SK-N-SH (cell line): ENCODE data around the gene TTN. TPM values are rescaled to one million over a fixed set of nuclear protein-coding genes. Genes with fewer than 3 reads are reported as not detected.

Experiments used
- CTCF ChIA-PET: fragments of 300-600, 350-600 bp; formaldehyde crosslinking; extraction: SDS; loops from one replicate; lab custom pipeline; 2021; lab: Yijun Ruan, JAX
- POLR2A ChIA-PET: fragments of 350-600 bp; sonication (Branson Sonifier 250); formaldehyde crosslinking; extraction: SDS; loops from one replicate; lab custom pipeline; 2020; ENCODE audit warnings: antibody characterized with exemption, inconsistent platforms; lab: Yijun Ruan, JAX
- DNase-seq: peaks from one replicate; pipeline ENCODE4 v3.0.0; 2012
- H2AFZ ChIP-seq: fragments of 200-600 bp; sonication (generic); 2 replicates; pipeline ENCODE4 v1.8.1; 2016; ENCODE audit warnings: antibody characterized with exemption, mild to moderate bottlenecking, low read depth
- H3F3A ChIP-seq: fragments of 200-600 bp; sonication (generic); replicated peaks from 2 replicates; pipeline ENCODE3; 2016; ENCODE audit warnings: antibody characterized with exemption, mild to moderate bottlenecking; ENCODE audit not compliant: insufficient read depth
- H3K27ac ChIP-seq, 2 experiments: fragments of 200-500 bp in 1 of 2; fragments of 200-600 bp in 1 of 2; sonication (Bioruptor generic) in 1 of 2; sonication (generic), shearing (Covaris generic) in 1 of 2; 2 replicates each; pipeline versions ENCODE4 v1.5.1 to v1.6.1; 2014 to 2016; ENCODE audit warnings: low read depth in 2 of 2, inconsistent platforms in 1 of 2, low read length in 1 of 2, mild to moderate bottlenecking in 1 of 2, mixed read lengths in 1 of 2
- H3K27me3 ChIP-seq: fragments of 200-600 bp; sonication (generic), shearing (Covaris generic); 2 replicates; pipeline ENCODE4 v1.6.1; 2016; ENCODE audit warnings: mixed run types; ENCODE audit not compliant: insufficient read depth
- H3K36me3 ChIP-seq, 2 experiments: fragments of 200-500 bp in 1 of 2; fragments of 200-600 bp in 1 of 2; sonication (Bioruptor generic) in 1 of 2; sonication (generic) in 1 of 2; replicated peaks in 1 of 2; 2 replicates each; pipeline versions ENCODE3 to v1.5.1; 2014 to 2016; ENCODE audit warnings: low read length in 1 of 2, mild to moderate bottlenecking in 1 of 2; ENCODE audit not compliant: insufficient read depth in 2 of 2, control insufficient read depth in 1 of 2
- H3K4me1 ChIP-seq, 2 experiments: fragments of 200-500 bp in 1 of 2; fragments of 200-600 bp in 1 of 2; sonication (Bioruptor generic) in 1 of 2; sonication (generic), shearing (Covaris generic) in 1 of 2; 2 replicates each; pipeline versions ENCODE4 v1.5.1 to v1.6.1; 2014 to 2016; ENCODE audit warnings: low read depth in 1 of 2, low read length in 1 of 2, mixed run types in 1 of 2; ENCODE audit not compliant: insufficient read depth in 2 of 2, control insufficient read depth in 1 of 2
- H3K4me2 ChIP-seq: fragments of 200-600 bp; sonication (generic), shearing (Covaris generic); 2 replicates; pipeline ENCODE4 v1.6.1; 2017; ENCODE audit warnings: mixed run types
- H3K4me3 ChIP-seq, 2 experiments: fragments of 200-500 bp in 1 of 2; fragments of 200-600 bp in 1 of 2; sonication (Bioruptor generic) in 1 of 2; sonication (generic), shearing (Covaris generic) in 1 of 2; 2 replicates each; pipeline versions ENCODE4 v1.5.1 to v1.8.1; 2014 to 2016; ENCODE audit warnings: low read depth in 2 of 2, inconsistent platforms in 1 of 2, low read length in 1 of 2, mild to moderate bottlenecking in 1 of 2, mixed read lengths in 1 of 2, moderate library complexity in 1 of 2
- H3K79me2 ChIP-seq: fragments of 200-600 bp; sonication (generic); 2 replicates; pipeline ENCODE4 v1.8.1; 2017; ENCODE audit warnings: mild to moderate bottlenecking; ENCODE audit not compliant: insufficient read depth
- H3K9ac ChIP-seq: fragments of 200-600 bp; sonication (generic); 2 replicates; pipeline ENCODE4 v1.6.1; 2017; ENCODE audit warnings: mixed run types
- H3K9me2 ChIP-seq: fragments of 200-600 bp; sonication (generic); 2 replicates; pipeline ENCODE4 v1.6.1; 2017; ENCODE audit warnings: mixed run types
- H3K9me3 ChIP-seq: fragments of 200-600 bp; sonication (generic); 2 replicates; pipeline ENCODE4 v1.6.1; 2017; ENCODE audit warnings: mixed run types, mild to moderate bottlenecking, moderate library complexity
- H4K20me1 ChIP-seq: fragments of 200-600 bp; sonication (generic); 2 replicates; pipeline ENCODE4 v1.6.1; 2017; ENCODE audit warnings: mild to moderate bottlenecking, mixed run types; ENCODE audit not compliant: insufficient read depth
- EP300 ChIP-seq, 2 experiments: IDR thresholded peaks; 2 replicates each; pipeline versions ENCODE4 v1.4.0 to v1.6.1; 2012; ENCODE audit warnings: borderline replicate concordance in 1 of 2, low read depth in 1 of 2, low read length in 1 of 2
- GATA2 ChIP-seq: sonication (generic); formaldehyde crosslinking; IDR thresholded peaks from 2 replicates; pipeline ENCODE4 v1.5.0; 2020; ENCODE audit warnings: mild to moderate bottlenecking, missing genetic modification reagents
- JUND ChIP-seq: IDR thresholded peaks from 2 replicates; pipeline ENCODE4 v1.4.0; 2012
- MEF2A ChIP-seq: IDR thresholded peaks from 2 replicates; pipeline ENCODE4 v1.4.0; 2012; ENCODE audit warnings: low read depth, borderline replicate concordance
- POLR2AphosphoS5 ChIP-seq: IDR thresholded peaks from 2 replicates; pipeline ENCODE4 v1.6.1; 2012; ENCODE audit warnings: low read depth, low read length
- RAD21 ChIP-seq: IDR thresholded peaks from 2 replicates; pipeline ENCODE4 v1.6.1; 2012; ENCODE audit warnings: mild to moderate bottlenecking, low read length
- RCOR1 ChIP-seq: fragments of 150-350 bp; IDR thresholded peaks from 2 replicates; pipeline ENCODE4 v1.6.1; 2017; ENCODE audit warnings: antibody characterized with exemption, low read length
- RFX5 ChIP-seq: IDR thresholded peaks from 2 replicates; pipeline ENCODE4 v1.6.1; 2012; ENCODE audit warnings: mild to moderate bottlenecking, improper control_type of control experiment, low read length
- RXRA ChIP-seq: IDR thresholded peaks from 2 replicates; pipeline ENCODE4 v1.4.0; 2012; ENCODE audit warnings: low read depth, mild to moderate bottlenecking, borderline replicate concordance
- SIN3A ChIP-seq: IDR thresholded peaks from 2 replicates; pipeline ENCODE4 v1.6.1; 2012; ENCODE audit warnings: low read depth, mild to moderate bottlenecking, low read length, moderate library complexity, borderline replicate concordance
- TAF1 ChIP-seq: IDR thresholded peaks from 2 replicates; pipeline ENCODE4 v1.6.1; 2012; ENCODE audit warnings: low read depth, mild to moderate bottlenecking, low read length, moderate library complexity, borderline replicate concordance
- TCF12 ChIP-seq: IDR thresholded peaks from 2 replicates; pipeline ENCODE4 v1.4.0; 2012
- TEAD4 ChIP-seq: IDR thresholded peaks from 2 replicates; pipeline ENCODE4 v1.4.0; 2012; ENCODE audit warnings: mild to moderate bottlenecking, borderline replicate concordance; ENCODE audit not compliant: insufficient read depth
- WGBS: methylation state at CpG from one replicate; pipeline ENCODE4 v1.1.6; 2017; ENCODE audit warnings: low lambda C conversion rate; 5-methylcytosine and 5-hydroxymethylcytosine counted together
- polyA plus RNA-seq, 3 experiments: library from polyadenylated mRNA; depleted of rRNA; stranded (reverse); fragments of >200 nt; gene quantifications; 2 replicates each; pipeline ENCODE4 v1.2.3, GENCODE V29; 2012
- TF ChIP-seq, protein P1 (sequence below): fragments of 200-600 bp; sonication (generic); IDR thresholded peaks from 2 replicates; pipeline ENCODE4 v1.6.1; 2017; ENCODE audit warnings: antibody characterized with exemption, mild to moderate bottlenecking, moderate library complexity
- TF ChIP-seq, protein P2 (sequence below): IDR thresholded peaks from 2 replicates; pipeline ENCODE4; 2012
- TF ChIP-seq, protein P3 (sequence below): IDR thresholded peaks from 2 replicates; pipeline ENCODE4 v1.4.0; 2012; ENCODE audit warnings: low read depth, borderline replicate concordance
- TF ChIP-seq, protein P4 (sequence below): IDR thresholded peaks from 2 replicates; pipeline ENCODE4 v1.6.1; 2012; ENCODE audit warnings: mild to moderate bottlenecking, low read depth, low read length, moderate library complexity
- TF ChIP-seq, protein P5 (sequence below): IDR thresholded peaks from 2 replicates; pipeline ENCODE4 v1.4.0; 2012; ENCODE audit warnings: low read depth, borderline replicate concordance

TTN gene
- polyA plus RNA-seq, 1 of the 3 experiments (the other 2 are of a cell fraction) = 0.08 TPM

DNA sequence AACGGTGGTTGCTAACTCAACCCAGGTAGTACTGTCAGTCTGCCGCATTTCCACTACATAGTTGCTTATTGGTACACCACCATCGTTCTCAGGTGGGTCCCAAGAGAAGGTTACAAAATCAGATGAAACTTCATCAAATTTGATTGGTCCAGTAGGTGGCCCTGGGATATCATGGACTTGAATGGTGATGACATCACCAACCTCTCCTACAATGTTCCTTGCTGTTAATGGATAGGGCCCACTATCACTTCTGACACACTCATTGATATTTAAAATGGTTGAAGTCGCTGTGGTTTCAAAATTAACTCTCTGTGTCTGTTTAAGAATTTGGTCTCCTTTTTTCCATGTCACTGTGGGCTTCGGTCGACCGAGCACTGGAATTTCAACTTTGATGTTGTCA lies 232.4 kb downstream of the TTN start:
- Histone ChIP-seq H3K27ac (no peak overlapping the region), H3K9me3 (no peaks in the 10 kb centered on the region), H3K9me2 (no peaks in the 10 kb centered on the region), H3K27me3 (no peaks in the 10 kb centered on the region), H4K20me1 (no peaks in the 10 kb centered on the region), H3K4me1 (no peaks in the 10 kb centered on the region), H2AFZ (no peak overlapping the region), H3K4me2 (no peak overlapping the region), H3K36me3 (peaks cover 4 to 7% of the 10 kb centered on the region in 2 experiments), H3K4me3 (no peak overlapping the region), H3K9ac (no peak overlapping the region), H3K79me2 (no peaks in the 10 kb centered on the region), H3F3A (peaks cover 4% of the 10 kb centered on the region)
- TF ChIP-seq RXRA (no peak), EP300 (IDR thresholded peaks at IDR 0.05; ENCODE audit: borderline replicate concordance in 1 of 2, low read depth in 1 of 2, low read length in 1 of 2) (no peak), JUND (no peak), RAD21 (no peak), MEF2A (no peak), TEAD4 (no peak), RFX5 (no peak), SIN3A (no peak), GATA2 (CRISPR knock-in tag) (no peak), TAF1 (no peak), RCOR1 (no peak), POLR2AphosphoS5 (no peak), TCF12 (no peak)
- TF ChIP-seq, protein P1, sequence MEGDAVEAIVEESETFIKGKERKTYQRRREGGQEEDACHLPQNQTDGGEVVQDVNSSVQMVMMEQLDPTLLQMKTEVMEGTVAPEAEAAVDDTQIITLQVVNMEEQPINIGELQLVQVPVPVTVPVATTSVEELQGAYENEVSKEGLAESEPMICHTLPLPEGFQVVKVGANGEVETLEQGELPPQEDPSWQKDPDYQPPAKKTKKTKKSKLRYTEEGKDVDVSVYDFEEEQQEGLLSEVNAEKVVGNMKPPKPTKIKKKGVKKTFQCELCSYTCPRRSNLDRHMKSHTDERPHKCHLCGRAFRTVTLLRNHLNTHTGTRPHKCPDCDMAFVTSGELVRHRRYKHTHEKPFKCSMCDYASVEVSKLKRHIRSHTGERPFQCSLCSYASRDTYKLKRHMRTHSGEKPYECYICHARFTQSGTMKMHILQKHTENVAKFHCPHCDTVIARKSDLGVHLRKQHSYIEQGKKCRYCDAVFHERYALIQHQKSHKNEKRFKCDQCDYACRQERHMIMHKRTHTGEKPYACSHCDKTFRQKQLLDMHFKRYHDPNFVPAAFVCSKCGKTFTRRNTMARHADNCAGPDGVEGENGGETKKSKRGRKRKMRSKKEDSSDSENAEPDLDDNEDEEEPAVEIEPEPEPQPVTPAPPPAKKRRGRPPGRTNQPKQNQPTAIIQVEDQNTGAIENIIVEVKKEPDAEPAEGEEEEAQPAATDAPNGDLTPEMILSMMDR = no peak
- TF ChIP-seq, protein P2, sequence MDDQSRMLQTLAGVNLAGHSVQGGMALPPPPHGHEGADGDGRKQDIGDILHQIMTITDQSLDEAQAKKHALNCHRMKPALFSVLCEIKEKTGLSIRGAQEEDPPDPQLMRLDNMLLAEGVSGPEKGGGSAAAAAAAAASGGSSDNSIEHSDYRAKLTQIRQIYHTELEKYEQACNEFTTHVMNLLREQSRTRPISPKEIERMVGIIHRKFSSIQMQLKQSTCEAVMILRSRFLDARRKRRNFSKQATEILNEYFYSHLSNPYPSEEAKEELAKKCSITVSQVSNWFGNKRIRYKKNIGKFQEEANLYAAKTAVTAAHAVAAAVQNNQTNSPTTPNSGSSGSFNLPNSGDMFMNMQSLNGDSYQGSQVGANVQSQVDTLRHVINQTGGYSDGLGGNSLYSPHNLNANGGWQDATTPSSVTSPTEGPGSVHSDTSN = no peak
- TF ChIP-seq, protein P3, sequence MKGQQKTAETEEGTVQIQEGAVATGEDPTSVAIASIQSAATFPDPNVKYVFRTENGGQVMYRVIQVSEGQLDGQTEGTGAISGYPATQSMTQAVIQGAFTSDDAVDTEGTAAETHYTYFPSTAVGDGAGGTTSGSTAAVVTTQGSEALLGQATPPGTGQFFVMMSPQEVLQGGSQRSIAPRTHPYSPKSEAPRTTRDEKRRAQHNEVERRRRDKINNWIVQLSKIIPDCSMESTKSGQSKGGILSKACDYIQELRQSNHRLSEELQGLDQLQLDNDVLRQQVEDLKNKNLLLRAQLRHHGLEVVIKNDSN = no peak
- TF ChIP-seq, protein P4, sequence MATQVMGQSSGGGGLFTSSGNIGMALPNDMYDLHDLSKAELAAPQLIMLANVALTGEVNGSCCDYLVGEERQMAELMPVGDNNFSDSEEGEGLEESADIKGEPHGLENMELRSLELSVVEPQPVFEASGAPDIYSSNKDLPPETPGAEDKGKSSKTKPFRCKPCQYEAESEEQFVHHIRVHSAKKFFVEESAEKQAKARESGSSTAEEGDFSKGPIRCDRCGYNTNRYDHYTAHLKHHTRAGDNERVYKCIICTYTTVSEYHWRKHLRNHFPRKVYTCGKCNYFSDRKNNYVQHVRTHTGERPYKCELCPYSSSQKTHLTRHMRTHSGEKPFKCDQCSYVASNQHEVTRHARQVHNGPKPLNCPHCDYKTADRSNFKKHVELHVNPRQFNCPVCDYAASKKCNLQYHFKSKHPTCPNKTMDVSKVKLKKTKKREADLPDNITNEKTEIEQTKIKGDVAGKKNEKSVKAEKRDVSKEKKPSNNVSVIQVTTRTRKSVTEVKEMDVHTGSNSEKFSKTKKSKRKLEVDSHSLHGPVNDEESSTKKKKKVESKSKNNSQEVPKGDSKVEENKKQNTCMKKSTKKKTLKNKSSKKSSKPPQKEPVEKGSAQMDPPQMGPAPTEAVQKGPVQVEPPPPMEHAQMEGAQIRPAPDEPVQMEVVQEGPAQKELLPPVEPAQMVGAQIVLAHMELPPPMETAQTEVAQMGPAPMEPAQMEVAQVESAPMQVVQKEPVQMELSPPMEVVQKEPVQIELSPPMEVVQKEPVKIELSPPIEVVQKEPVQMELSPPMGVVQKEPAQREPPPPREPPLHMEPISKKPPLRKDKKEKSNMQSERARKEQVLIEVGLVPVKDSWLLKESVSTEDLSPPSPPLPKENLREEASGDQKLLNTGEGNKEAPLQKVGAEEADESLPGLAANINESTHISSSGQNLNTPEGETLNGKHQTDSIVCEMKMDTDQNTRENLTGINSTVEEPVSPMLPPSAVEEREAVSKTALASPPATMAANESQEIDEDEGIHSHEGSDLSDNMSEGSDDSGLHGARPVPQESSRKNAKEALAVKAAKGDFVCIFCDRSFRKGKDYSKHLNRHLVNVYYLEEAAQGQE = no peak
- TF ChIP-seq, protein P5, sequence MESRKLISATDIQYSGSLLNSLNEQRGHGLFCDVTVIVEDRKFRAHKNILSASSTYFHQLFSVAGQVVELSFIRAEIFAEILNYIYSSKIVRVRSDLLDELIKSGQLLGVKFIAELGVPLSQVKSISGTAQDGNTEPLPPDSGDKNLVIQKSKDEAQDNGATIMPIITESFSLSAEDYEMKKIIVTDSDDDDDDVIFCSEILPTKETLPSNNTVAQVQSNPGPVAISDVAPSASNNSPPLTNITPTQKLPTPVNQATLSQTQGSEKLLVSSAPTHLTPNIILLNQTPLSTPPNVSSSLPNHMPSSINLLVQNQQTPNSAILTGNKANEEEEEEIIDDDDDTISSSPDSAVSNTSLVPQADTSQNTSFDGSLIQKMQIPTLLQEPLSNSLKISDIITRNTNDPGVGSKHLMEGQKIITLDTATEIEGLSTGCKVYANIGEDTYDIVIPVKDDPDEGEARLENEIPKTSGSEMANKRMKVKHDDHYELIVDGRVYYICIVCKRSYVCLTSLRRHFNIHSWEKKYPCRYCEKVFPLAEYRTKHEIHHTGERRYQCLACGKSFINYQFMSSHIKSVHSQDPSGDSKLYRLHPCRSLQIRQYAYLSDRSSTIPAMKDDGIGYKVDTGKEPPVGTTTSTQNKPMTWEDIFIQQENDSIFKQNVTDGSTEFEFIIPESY = no peak
- no peak for DNase-seq
- 97% methylated on average over 7 of the region's 7 CpGs for WGBS
- ChIA-PET POLR2A (no interaction called here), CTCF (interaction anchor here (1.1 kb wide), 1 partner anchor 9 kb away, joined by 3 read pairs; no protein-coding TSS in a partner anchor)
